HepG2 (cell line): ENCODE measurements around the gene DPEP2NB. TPM values are rescaled to one million over a fixed set of nuclear protein-coding genes. Genes with fewer than 3 reads are reported as not detected.

Experiments
- DRAP1 ChIP-seq: IDR thresholded peaks from 2 replicates; pipeline ENCODE4 v1.6.1; 2016; ENCODE audit warnings: missing genetic modification reagents, missing compliant biosample characterization
- FOXK1 ChIP-seq: sonication (generic); formaldehyde crosslinking; IDR thresholded peaks from 2 replicates; pipeline ENCODE4 v1.4.0; 2020; ENCODE audit warnings: low read depth, missing genetic modification reagents, borderline replicate concordance
- MYPOP ChIP-seq: sonication (generic); formaldehyde crosslinking; IDR thresholded peaks from 2 replicates; pipeline ENCODE4 v1.8.1; 2023; ENCODE audit warnings: mild to moderate bottlenecking, moderate library complexity, missing genetic modification reagents
- POLR2G ChIP-seq: fragments of 200-400 bp; formaldehyde crosslinking; IDR thresholded peaks from 2 replicates; pipeline ENCODE4 v1.6.1; 2018; ENCODE audit warnings: mild to moderate bottlenecking, low read depth, low read length, moderate library complexity
- RAD51 ChIP-seq: fragments of 450-650 bp; IDR thresholded peaks from 2 replicates; pipeline ENCODE4 v1.6.1; 2016; ENCODE audit warnings: borderline replicate concordance
- RBM22 ChIP-seq: fragments of 200-400 bp; formaldehyde crosslinking; optimal IDR thresholded peaks from 2 replicates; pipeline ENCODE3; 2017; ENCODE audit warnings: mild to moderate bottlenecking, low read length, moderate library complexity
- REPIN1 ChIP-seq: sonication (generic); formaldehyde crosslinking; IDR thresholded peaks from 2 replicates; pipeline ENCODE4 v1.8.0; 2022; ENCODE audit warnings: missing genetic modification reagents, low read depth, mild to moderate bottlenecking, borderline replicate concordance
- ZNF350 ChIP-seq: sonication (generic); formaldehyde crosslinking; IDR thresholded peaks from 2 replicates; pipeline ENCODE4 v1.4.0; 2020; ENCODE audit warnings: mild to moderate bottlenecking, low read depth, missing genetic modification reagents, borderline replicate concordance
- ZNF572 ChIP-seq: sonication (generic); formaldehyde crosslinking; IDR thresholded peaks from 2 replicates; pipeline ENCODE4 v1.5.1; 2020; ENCODE audit warnings: mild to moderate bottlenecking, missing genetic modification reagents
- ZNF589 ChIP-seq: sonication (generic); formaldehyde crosslinking; conservative IDR thresholded peaks from 2 replicates; pipeline ENCODE4 v1.8.0; 2022; ENCODE audit warnings: mild to moderate bottlenecking, moderate library complexity, missing genetic modification reagents
- polyA plus RNA-seq, 8 experiments: library from polyadenylated mRNA; depleted of rRNA in 3 of 8; stranded (reverse) in 7 of 8; unstranded in 1 of 8; fragments of >200 nt; fragmentation: Illumina TruSeq in 4 of 8; extraction: Trizol in 4 of 8; gene quantifications; 2 replicates each; pipeline versions ENCODE4 v1.2.1 to v1.2.3, GENCODE V29; 2011 to 2016; ENCODE audit warnings: low read depth in 4 of 8, missing spikeins in 1 of 8, mixed read lengths in 1 of 8; ENCODE audit not compliant: insufficient read depth in 1 of 8
- total RNA-seq, 5 experiments: library from RNA; depleted of rRNA; stranded (reverse); fragments of >200 nt; fragmentation: Illumina TruSeq; extraction: Trizol; gene quantifications; 2 replicates each; pipeline ENCODE4 v1.2.3, GENCODE V29; 2016; ENCODE audit warnings: low read depth in 1 of 5

Gene DPEP2NB
- total and polyA plus RNA-seq, 2 of the 13 experiments (the other 11 are each of a cell fraction or from before 2014, with no cell fraction given), result not detected

GRCh38 chr16:67998779-67999688 is 16.7 kb downstream of the DPEP2NB start, which contains the start of gene DPEP2 (continued):
- TF ChIP-seq ZNF589 (CRISPR knock-in tag) (0 out of 2 replicates have a peak, but pooled peaks have one; percentile 28), FOXK1 (peak; percentile 64), ZNF350 (peak; percentile 47; the same call in 1 of the 2 replicates), MYPOP (CRISPR knock-in tag) (peak; percentile 18; the same call in 1 of the 2 replicates), POLR2G (peak; percentile 44; the same call in 1 of the 2 replicates), REPIN1 (CRISPR knock-in tag) (0 out of 2 replicates have a peak, but pooled peaks have one; percentile 28), RBM22 (peak; percentile 23), DRAP1 (peak; percentile 84), ZNF572 (0 out of 2 replicates have a peak, but pooled peaks have one; percentile 22), RAD51 (peak; percentile 7; the same call in 1 of the 2 replicates)
